ENCODE data around the gene COG7. TPM values are rescaled to one million over a fixed set of nuclear protein-coding genes. Genes with fewer than 3 reads are reported as not detected.

COG7 gene
- total RNA-seq, 1 donor from 2014 or later = 25.9 TPM

DNA sequence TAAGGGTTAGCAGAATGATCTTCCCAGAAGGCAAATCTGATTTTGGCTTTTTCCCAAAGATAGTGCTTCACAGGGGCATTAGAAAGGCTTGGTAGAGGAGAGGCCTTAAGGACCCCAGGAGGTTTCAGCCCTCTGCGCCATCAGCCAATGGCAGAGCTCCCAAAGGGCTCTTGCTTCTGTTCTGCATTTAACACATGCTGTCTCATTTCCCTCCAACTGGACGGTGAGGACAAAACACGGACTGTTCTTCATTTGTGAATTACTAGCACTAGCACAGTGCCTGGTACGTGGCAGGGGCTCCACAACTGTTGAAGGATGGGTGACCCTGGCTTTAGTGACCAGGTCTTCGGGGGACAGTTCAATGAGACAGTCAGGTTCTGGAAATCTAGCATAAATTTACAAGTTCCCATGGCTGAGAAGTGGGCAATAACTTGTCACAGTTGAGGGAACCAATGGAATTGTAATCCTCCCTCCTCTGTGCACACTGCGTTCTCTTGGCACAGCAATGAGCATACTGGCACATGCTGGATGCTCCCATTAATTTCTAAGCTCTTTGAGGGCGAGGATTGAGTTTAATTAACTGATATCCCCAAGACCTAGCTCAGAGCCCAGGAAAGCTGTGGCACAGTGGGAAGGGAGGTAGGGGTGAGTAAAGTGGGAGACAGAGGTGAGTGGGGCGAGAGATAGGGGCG, 45.4 kb downstream of the COG7 start:
- no peak for DNase-seq (ENCODE audit: low spot score in 2 of 2)
- no peaks in the 10 kb centered on the region for H3K4me1 ChIP-seq
- H3K27ac ChIP-seq = no peak overlapping the region
- peaks cover 69 to 82% of the 10 kb centered on the region in 2 donors for H3K36me3 ChIP-seq
- no peaks in the 10 kb centered on the region for H3K9me3 ChIP-seq
- H3K27me3 ChIP-seq = no peaks in the 10 kb centered on the region
- intact Hi-C loops (cut with DNase I) = no loop called here
- TF ChIP-seq CTCF (IDR thresholded peaks at IDR 0.05) = no peak
- H3K4me3 ChIP-seq = no peak overlapping the region

- intact Hi-C loops (cut with DNase I) = no loop called here
- peaks cover 63 to 82% of the 10 kb centered on the region in 2 donors for H3K36me3 ChIP-seq
- DNase-seq (ENCODE audit: low spot score in 2 of 2) = no peak
- TF ChIP-seq CTCF (IDR thresholded peaks at IDR 0.05) = no peak
- H3K27ac ChIP-seq = no peak overlapping the region
- no peak overlapping the region for H3K4me3 ChIP-seq
- H3K9me3 ChIP-seq = no peaks in the 10 kb centered on the region
- H3K27me3 ChIP-seq = no peaks in the 10 kb centered on the region
- no peaks in the 10 kb centered on the region for H3K4me1 ChIP-seq
Measured at GRCh38 chr16:23406546-23407240, 46.3 kb downstream of the COG7 start.

- no peak for DNase-seq (ENCODE audit: low spot score in 2 of 2)
- H3K4me3 ChIP-seq = no peak overlapping the region
- H3K9me3 ChIP-seq = no peaks in the 10 kb centered on the region
- TF ChIP-seq CTCF (IDR thresholded peaks at IDR 0.05) = no peak
- no peaks in the 10 kb centered on the region for H3K4me1 ChIP-seq
- H3K36me3 ChIP-seq = peaks cover 67 to 86% of the 10 kb centered on the region in 2 donors
- intact Hi-C loops (cut with DNase I) = no loop called here
- H3K27ac ChIP-seq = no peak overlapping the region
- H3K27me3 ChIP-seq = no peaks in the 10 kb centered on the region
Measured at GRCh38 chr16:23406024-23406423, 47.0 kb downstream of the COG7 start.

DNA sequence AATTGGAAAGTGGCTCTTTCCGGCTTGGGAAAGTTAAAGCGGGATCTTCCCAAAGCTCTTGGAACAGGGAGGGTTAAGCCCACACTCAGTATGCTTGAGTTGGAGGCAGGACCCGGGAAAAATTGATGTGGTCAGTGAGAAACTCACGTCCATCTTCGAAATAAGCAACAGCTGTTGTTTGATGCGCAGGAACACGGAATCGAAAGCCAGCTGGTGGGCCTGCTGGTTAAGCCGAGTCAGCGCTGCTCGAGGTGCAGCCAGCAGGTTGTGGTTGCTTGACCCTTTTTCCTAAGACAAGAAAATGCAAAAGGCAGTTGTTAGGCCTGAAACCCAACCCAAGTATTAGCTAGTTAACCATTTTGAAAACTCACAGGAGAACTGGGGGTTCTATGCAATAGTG, 49.4 kb downstream of the COG7 start:
- H3K4me1 ChIP-seq = no peaks in the 10 kb centered on the region
- DNase-seq (ENCODE audit: low spot score in 2 of 2) = no peak
- intact Hi-C loops (cut with DNase I) = no loop called here
- H3K36me3 ChIP-seq = peaks cover 64 to 92% of the 10 kb centered on the region in 2 donors
- H3K9me3 ChIP-seq = no peaks in the 10 kb centered on the region
- no peak overlapping the region for H3K4me3 ChIP-seq
- H3K27ac ChIP-seq = no peak overlapping the region
- H3K27me3 ChIP-seq = no peaks in the 10 kb centered on the region
- TF ChIP-seq CTCF (IDR thresholded peaks at IDR 0.05) = no peak

DNA sequence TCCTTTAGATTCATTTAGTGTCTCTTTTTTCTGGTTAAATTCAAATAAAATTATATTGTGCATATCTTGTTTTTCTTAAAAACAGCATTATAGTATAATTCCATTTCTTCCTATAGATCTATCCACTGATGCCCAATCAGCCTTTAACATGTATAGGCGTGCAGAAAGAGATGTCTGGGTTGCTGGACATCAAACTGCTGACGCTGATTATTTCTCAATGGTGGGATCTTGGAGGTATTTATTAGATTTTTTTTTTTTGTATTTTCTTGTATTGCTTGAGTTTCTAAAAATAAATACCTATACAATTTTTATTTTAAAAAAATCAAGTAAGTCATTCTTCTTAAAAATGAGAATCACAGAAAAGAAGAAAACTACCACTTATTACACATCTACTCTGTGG, 50.9 kb downstream of the COG7 start:
- H3K27ac ChIP-seq = no peak overlapping the region
- peaks cover 71 to 98% of the 10 kb centered on the region in 2 donors for H3K36me3 ChIP-seq
- no peak for DNase-seq (ENCODE audit: low spot score in 2 of 2)
- H3K27me3 ChIP-seq = no peaks in the 10 kb centered on the region
- H3K4me1 ChIP-seq = no peaks in the 10 kb centered on the region
- TF ChIP-seq CTCF (IDR thresholded peaks at IDR 0.05) = no peak
- intact Hi-C loops (cut with DNase I) = no loop called here
- no peaks in the 10 kb centered on the region for H3K9me3 ChIP-seq
- H3K4me3 ChIP-seq = no peak overlapping the region

Measured in ascending aorta (tissue), 2 donors.